Central memory CD4-positive, alpha-beta T cell (primary cell): ENCODE data around the gene ASXL3.

Source experiments
- DNase-seq: peaks from one replicate; pipeline ENCODE4 v3.0.0; 2022

Gene ASXL3

GRCh38 chr18:33583901-33584300 is 5.9 kb downstream of the ASXL3 start:
- DNase-seq, result no peak

- DNase-seq, result no peak
Observed at GRCh38 chr18:33584548-33585430, 6.8 kb downstream of the ASXL3 start.

GRCh38 chr18:33585431-33585775 is 7.4 kb downstream of the ASXL3 start:
- DNase-seq, result no peak

- no peak for DNase-seq
Observed at GRCh38 chr18:33588361-33588760, 10.3 kb downstream of the ASXL3 start.

- no peak for DNase-seq
Observed at GRCh38 chr18:33593261-33593660, 15.2 kb downstream of the ASXL3 start.

GRCh38 chr18:33594799-33595198 is 16.8 kb downstream of the ASXL3 start:
- DNase-seq, result no peak

- DNase-seq, result no peak
Observed at GRCh38 chr18:33596178-33596854, 18.3 kb downstream of the ASXL3 start.

- no peak for DNase-seq
Observed at GRCh38 chr18:33600846-33601245, 22.8 kb downstream of the ASXL3 start.

GRCh38 chr18:33603454-33603853 is 25.4 kb downstream of the ASXL3 start:
- no peak for DNase-seq

- DNase-seq, result no peak
Observed at GRCh38 chr18:33605250-33605649, 27.2 kb downstream of the ASXL3 start.

GRCh38 chr18:33606621-33607020 is 28.6 kb downstream of the ASXL3 start:
- no peak for DNase-seq

- no peak for DNase-seq
Observed at GRCh38 chr18:33611525-33612135, 33.6 kb downstream of the ASXL3 start.

- DNase-seq, result no peak
Observed at GRCh38 chr18:33612632-33613031, 34.6 kb downstream of the ASXL3 start.

GRCh38 chr18:33616556-33616955 is 38.5 kb downstream of the ASXL3 start:
- no peak for DNase-seq

- DNase-seq, result no peak
Observed at GRCh38 chr18:33627114-33627513, 49.1 kb downstream of the ASXL3 start.

GRCh38 chr18:33630476-33630875 is 52.5 kb downstream of the ASXL3 start:
- DNase-seq, result no peak

GRCh38 chr18:33641141-33641540 is 63.1 kb downstream of the ASXL3 start:
- DNase-seq, result no peak

- DNase-seq, result no peak
Observed at GRCh38 chr18:33644494-33644893, 66.5 kb downstream of the ASXL3 start.

- no peak for DNase-seq
Observed at GRCh38 chr18:33647365-33647764, 69.3 kb downstream of the ASXL3 start.

- DNase-seq, result no peak
Observed at GRCh38 chr18:33652635-33653034, 74.6 kb downstream of the ASXL3 start.

- no peak for DNase-seq
Observed at GRCh38 chr18:33653231-33653630, 75.2 kb downstream of the ASXL3 start.

GRCh38 chr18:33656889-33657448 is 79.0 kb downstream of the ASXL3 start:
- no peak for DNase-seq

- no peak for DNase-seq
Observed at GRCh38 chr18:33660696-33661310, 82.8 kb downstream of the ASXL3 start.
